K562 treated with DMSO at 1 percent for 24 hours (cell line): Measurements from ENCODE around the gene CD69. TPM values are rescaled to one million over a fixed set of nuclear protein-coding genes. Genes with fewer than 3 reads are reported as not detected.

Experiments used
- total RNA-seq: library from RNA; unstranded; fragments of 300-600 nt; gene quantifications from 2 replicates; pipeline ENCODE4 v1.2.3, GENCODE V29; 2022; ENCODE audit warnings: low read depth; ENCODE audit not compliant: insufficient read depth

CD69 gene
- 17.2 and 17.4 TPM in 2 replicates for total RNA-seq

DNA sequence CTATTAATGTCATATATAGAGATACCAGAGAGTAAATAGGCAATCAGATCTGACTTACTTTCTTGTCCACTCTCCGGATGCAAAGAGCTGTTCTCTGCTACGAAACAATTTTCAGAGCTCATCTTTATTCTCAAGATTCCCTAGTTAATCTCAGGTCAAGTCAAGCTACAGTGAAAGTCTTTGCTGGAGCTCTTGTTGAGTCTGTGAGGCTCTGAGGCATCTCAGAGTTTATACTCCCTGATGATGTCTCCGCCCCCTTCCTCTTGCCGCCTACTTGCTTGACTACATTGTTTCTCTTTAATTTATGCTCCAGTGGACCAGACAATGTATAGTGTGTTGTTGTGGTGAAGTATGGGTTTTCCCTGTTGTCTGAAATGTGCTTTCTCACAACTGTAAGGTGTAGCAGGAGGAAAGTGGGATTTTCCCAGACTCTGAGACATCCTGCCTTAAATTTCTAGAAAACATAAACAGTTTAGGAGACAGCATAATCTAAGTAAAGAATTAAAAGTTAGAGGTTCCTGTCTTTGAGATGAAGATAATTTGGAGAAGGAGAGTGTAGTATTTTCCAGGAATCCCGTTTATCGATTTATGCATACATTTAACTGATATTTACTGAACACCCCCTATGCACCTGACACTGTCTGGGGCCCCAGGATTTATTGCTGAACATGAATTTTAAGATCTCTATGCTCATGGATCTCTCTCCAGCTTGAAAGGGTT, at the start of gene CD69:
Gene CD69 (minus strand): TSS at position 203 of the 720 bp plus-strand sequence. CDS start 81 bp downstream, at position 122.

DNA sequence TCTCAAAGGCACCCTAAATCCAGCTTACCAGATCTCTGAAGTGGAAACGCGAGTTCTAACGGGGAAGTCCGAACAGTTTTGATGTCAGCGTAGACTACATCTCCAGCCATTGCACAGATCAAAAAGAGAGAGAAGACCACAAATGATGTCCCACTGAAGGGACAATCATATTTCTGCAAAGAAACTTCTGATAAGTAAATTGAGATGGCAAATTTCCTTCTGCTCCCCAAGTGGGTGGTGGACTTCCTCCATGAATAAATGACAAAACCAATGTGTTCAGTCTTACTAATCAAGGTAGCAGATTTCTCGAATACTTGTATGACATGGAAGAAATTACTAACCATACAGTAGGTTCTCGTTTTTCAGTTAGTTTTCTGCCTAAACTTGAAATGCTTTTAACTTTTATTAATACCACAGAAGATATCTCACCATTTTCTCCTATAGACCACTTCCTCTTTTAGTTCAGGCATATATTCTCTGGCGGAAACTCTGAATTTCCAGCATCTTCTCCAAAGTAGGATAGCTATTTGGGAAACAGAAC, 27.7 kb downstream of the CD69 start, which contains the start of gene CLECL1:
Gene CLECL1 (minus strand): TSS at position 177 of the 541 bp plus-strand sequence.

Other genes starting within 250 kb of the CD69 start
- gene KLRB1, start 153.0 kb downstream of the CD69 start, total RNA-seq = not detected in 2 replicates
- 2.0 and 3.5 TPM in 2 replicates for gene CLEC2D, start 91.2 kb downstream of the CD69 start, total RNA-seq
- not detected in 2 replicates for gene CLECL1, start 27.8 kb downstream of the CD69 start, total RNA-seq
- gene KLRF1, start 66.6 kb upstream of the CD69 start, total RNA-seq = 0.56 and 2.2 TPM in 2 replicates
- gene CLEC2B, start 108.5 kb upstream of the CD69 start, total RNA-seq = 0.66 and 1.2 TPM in 2 replicates
- not detected in 2 replicates for gene KLRF2, start 120.6 kb upstream of the CD69 start, total RNA-seq
- gene CLEC2A, start 171.5 kb upstream of the CD69 start, total RNA-seq = not detected in 2 replicates
- gene CLEC12A, start 210.5 kb upstream of the CD69 start, total RNA-seq = not detected in 2 replicates
- not detected in 2 replicates for gene CLEC1B, start 238.2 kb upstream of the CD69 start, total RNA-seq
- not detected in 2 replicates for gene CLEC12B, start 249.7 kb upstream of the CD69 start, total RNA-seq